ENCODE data around the gene WDR90. TPM values are rescaled to one million over a fixed set of nuclear protein-coding genes. Genes with fewer than 3 reads are reported as not detected.

Gene WDR90
- total and polyA plus RNA-seq, 2 experiments from 2014 or later = 26.5 to 32.3 TPM

DNA sequence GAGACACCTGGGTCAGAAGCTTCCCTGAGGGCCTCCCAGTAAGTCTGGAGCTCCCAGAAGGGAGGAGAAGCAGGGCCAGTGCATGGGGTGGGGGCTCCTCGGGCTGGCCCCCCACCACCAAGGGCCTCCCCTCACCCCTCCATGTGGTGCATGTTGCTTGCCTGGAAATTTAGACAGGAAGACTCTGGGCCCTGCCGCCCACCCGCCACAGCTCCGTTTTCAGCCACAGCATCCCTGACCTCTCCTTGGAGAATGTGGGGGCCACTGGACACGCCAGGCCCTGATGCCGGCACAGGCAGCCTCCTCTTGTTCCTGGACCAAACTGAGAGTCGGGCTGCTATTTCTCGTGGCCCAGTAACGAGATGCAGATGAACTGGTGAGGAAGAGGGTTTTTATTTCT, 10.3 kb upstream of the WDR90 start:
- H3K4me3 ChIP-seq = no peak overlapping the region
- DNase-seq (ENCODE audit: low read depth in 1 of 2, low spot score in 1 of 2) = no peak
- H3K36me3 ChIP-seq = peaks cover 1% of the 10 kb centered on the region
- TF ChIP-seq, protein P1, sequence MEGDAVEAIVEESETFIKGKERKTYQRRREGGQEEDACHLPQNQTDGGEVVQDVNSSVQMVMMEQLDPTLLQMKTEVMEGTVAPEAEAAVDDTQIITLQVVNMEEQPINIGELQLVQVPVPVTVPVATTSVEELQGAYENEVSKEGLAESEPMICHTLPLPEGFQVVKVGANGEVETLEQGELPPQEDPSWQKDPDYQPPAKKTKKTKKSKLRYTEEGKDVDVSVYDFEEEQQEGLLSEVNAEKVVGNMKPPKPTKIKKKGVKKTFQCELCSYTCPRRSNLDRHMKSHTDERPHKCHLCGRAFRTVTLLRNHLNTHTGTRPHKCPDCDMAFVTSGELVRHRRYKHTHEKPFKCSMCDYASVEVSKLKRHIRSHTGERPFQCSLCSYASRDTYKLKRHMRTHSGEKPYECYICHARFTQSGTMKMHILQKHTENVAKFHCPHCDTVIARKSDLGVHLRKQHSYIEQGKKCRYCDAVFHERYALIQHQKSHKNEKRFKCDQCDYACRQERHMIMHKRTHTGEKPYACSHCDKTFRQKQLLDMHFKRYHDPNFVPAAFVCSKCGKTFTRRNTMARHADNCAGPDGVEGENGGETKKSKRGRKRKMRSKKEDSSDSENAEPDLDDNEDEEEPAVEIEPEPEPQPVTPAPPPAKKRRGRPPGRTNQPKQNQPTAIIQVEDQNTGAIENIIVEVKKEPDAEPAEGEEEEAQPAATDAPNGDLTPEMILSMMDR (IDR thresholded peaks at IDR 0.05; ENCODE audit: low read depth, low read length) = no peak
- H3K27ac ChIP-seq = peak overlapping the region; percentile 29
- no peaks in the 10 kb centered on the region for H3K9me3 ChIP-seq (ENCODE audit: low read depth)
- H3K4me1 ChIP-seq (ENCODE audit: low read depth) = peaks cover 23% of the 10 kb centered on the region
- H3K27me3 ChIP-seq = no peaks in the 10 kb centered on the region

DNA sequence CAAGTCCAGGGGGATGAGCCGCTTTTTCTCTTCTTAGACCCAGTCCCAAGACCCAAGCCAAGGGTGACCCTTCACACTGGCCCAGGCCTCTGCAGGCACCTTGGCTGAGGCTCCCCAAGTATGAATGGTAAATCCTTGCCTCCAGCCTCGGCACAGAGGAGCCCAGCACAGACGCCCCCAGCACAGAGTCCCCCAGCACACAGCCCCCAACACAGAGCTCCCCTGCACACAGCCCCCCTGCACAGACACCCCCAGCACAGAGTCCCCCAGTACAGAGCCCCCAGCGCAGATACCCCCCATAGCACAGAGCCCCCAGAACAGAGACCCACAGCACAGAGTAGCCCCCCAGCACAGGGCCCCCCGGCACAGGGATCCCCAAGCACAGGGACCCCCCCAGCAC, 8.6 kb upstream of the WDR90 start:
- Histone ChIP-seq H3K4me3 (peak overlapping the region; percentile 80), H3K9me3 (ENCODE audit: low read depth) (no peaks in the 10 kb centered on the region), H3K27me3 (no peaks in the 10 kb centered on the region), H3K36me3 (no peaks in the 10 kb centered on the region), H3K27ac (no peak overlapping the region), H3K4me1 (ENCODE audit: low read depth) (peaks cover 23% of the 10 kb centered on the region)
- TF ChIP-seq, protein P1 (IDR thresholded peaks at IDR 0.05; ENCODE audit: low read depth, low read length) = no peak
- no peak for DNase-seq (ENCODE audit: low read depth in 1 of 2, low spot score in 1 of 2)

DNA sequence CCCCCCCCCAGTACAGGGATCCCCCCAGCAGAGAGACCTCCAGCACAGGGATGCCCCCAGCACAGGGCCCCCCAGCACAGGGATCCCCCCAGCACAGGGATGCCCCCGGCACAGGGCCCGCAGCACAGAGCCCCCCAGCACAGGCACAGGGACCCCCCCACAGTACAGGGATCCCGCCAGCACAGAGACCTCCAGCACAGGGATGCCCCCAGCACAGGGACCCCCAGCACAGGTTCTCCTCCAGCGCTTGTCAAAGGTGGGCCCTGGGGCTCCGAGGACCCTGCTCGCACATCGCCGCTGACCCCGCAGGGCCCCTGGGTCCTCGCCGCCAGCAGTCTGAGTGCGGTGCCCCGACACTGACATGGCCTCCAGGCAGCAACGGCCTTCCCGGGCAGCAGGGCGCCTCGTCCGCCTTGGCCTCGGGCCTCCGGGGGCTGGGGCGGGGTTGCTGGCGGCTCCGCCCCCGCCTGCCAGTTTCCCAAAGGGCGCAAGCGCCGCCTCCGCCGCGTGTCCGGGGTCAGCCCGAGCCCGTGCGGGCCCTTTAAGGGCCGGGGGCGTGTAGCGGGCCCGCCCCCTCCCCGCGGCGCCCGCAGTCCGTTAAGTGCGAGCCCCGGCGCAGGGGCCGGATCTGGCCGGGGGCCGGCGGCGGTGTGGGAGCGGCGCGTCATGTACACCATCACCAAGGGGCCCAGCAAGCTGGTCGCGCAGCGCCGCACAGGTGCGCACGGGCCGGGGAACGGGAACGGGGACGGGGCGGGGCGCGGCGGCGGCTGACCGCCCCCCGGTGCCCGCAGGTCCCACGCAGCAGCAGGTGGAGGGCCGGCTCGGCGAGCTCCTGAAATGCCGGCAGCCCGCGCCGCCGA, 7.6 kb upstream of the WDR90 start, which contains the start of gene MCRIP2:
MCRIP2 (plus strand) TSS at position 503 of the 863 bp plus-strand sequence; CDS start at position 667, 164 bp downstream.
- DNase-seq (ENCODE audit: low read depth in 1 of 2, low spot score in 1 of 2) = peak; percentile 84 to 96
- TF ChIP-seq, protein P1 (IDR thresholded peaks at IDR 0.05; ENCODE audit: low read depth, low read length) = no peak
- H3K9me3 ChIP-seq (ENCODE audit: low read depth) = no peaks in the 10 kb centered on the region
- peaks cover 23% of the 10 kb centered on the region for H3K4me1 ChIP-seq (ENCODE audit: low read depth)
- no peaks in the 10 kb centered on the region for H3K36me3 ChIP-seq
- H3K4me3 ChIP-seq = peak within 1 kb of the TSS; percentile 80
- peak within 1 kb of the TSS; percentile 83 for H3K27ac ChIP-seq
- no peaks in the 10 kb centered on the region for H3K27me3 ChIP-seq

DNA sequence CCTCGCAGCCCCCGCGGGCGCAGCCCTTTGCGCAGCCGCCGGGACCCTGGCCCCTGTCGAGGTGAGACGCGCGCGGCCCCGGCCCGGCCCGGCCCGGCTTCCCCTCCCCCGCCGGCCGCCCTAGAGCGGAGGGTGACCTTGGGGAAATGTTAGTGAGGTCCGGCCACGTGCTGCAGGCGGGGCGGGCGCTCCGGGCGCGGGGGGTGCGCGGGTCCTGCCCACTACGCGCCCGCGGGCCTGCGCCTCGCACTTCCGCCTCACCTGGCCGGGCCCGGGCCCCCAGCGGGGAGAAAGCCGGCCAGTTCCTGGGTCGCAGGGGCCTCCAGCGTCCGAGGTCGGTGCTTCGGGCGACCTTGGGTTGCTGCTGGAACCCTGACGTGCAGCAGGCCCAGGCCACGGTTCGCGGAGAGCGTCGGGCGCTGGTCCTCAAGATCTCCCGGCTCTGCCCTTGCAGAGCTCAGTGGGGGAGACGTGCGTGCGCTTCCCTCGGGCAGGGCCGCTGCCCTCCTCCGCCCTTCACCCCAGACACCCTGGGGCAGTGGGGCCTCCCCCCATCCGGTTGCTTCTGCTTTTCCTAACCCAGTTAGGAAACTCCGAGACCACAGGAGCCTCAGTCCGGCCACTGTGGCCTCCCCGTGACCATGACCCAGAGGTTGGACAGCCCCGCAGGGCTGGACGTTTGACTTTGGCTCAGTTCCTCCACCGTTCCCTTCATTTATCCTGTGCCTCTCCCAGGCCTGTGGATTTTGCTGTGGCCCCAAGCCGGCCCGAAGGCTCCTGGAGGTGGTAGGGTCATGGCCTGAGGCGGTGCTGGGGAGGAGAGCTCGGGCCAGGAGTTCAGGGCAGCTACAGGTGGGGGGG, 6.7 kb upstream of the WDR90 start:
- Histone ChIP-seq H3K9me3 (ENCODE audit: low read depth) (no peaks in the 10 kb centered on the region), H3K27me3 (no peaks in the 10 kb centered on the region), H3K36me3 (no peaks in the 10 kb centered on the region), H3K27ac (peak overlapping the region; percentile 83), H3K4me3 (peak overlapping the region; percentile 80), H3K4me1 (ENCODE audit: low read depth) (peaks cover 21% of the 10 kb centered on the region)
- TF ChIP-seq, protein P1 (IDR thresholded peaks at IDR 0.05; ENCODE audit: low read depth, low read length) = no peak
- peak; percentile 36 to 71 for DNase-seq (ENCODE audit: low read depth in 1 of 2, low spot score in 1 of 2)

DNA sequence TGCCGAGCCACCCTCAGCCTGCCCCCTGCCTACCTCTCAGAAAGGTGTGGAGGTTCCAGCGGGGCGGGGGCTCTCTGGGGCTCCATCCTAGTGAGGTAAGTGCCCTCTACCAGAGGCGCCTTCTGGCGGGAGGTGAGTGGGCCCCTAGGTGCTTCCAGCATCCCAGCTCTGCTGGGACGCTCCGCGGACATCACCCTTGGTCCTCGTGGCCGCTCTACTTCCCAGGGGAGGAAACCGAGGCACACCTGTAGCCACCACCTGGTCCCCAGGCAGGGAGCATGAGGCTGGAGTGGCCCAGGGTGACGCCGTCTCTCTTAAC, 6.2 kb upstream of the WDR90 start:
- Histone ChIP-seq H3K36me3 (no peaks in the 10 kb centered on the region), H3K4me1 (ENCODE audit: low read depth) (peaks cover 16% of the 10 kb centered on the region), H3K27ac (peak overlapping the region; percentile 83), H3K27me3 (no peaks in the 10 kb centered on the region), H3K9me3 (ENCODE audit: low read depth) (no peaks in the 10 kb centered on the region), H3K4me3 (peak overlapping the region; percentile 80)
- TF ChIP-seq, protein P1 (IDR thresholded peaks at IDR 0.05; ENCODE audit: low read depth, low read length) = no peak
- no peak for DNase-seq (ENCODE audit: low read depth in 1 of 2, low spot score in 1 of 2)

Measured in cardiac muscle cell (in vitro differentiated cells and primary cell).